GM18511 (cell line): ENCODE measurements around the gene MTCL1.

Source experiments
- ATAC-seq: cut with Tn5 transposase; IDR thresholded peaks from one replicate; pipeline ENCODE4 v1.9.1; 2021; ENCODE audit warnings: mild to moderate bottlenecking, moderate library complexity; ENCODE audit not compliant: unreplicated experiment

MTCL1 gene

DNA sequence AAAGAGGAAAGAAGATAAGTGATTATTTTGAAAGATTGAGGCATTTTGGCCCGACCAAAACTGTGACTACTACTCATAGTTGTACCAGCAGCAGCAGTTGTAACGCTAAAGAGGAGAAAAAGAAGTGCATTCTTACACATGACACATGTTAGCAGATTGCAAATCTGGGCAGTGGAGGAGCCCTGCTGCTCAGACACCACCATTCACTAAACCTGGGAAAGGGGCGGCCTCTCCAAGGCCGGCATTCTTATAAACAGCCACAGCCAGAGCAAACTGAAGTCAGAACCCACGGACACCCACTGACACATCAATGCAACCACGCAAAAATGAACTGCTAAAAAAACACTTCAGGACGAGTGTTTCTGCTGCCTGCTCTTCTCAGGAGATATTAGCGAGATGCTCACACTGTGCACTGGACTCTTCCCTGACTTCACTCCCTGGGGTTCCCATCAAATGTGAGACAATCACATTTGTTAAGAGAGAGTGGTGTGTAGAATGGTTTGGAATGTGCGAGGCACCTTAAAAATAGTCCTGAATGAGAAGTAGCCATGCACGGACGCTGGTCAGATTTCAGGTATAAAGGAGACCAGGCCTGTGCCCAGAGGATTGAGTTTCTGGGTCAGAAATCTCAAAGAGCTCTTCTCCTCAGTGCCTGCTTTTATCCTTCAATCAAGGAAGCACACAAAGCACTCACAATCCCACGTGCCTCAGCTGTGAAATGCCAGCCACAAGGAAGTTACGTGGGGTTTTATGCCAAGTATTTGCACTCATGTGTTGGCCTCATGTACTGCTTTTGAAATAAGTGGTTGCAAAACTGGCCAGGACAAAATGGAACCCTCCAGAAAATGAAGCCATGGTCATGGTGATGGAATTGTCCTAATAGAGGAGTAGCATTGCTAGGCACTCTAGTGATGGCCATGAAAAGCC, 83.4 kb downstream of the MTCL1 start:
- ATAC-seq = no peak

DNA sequence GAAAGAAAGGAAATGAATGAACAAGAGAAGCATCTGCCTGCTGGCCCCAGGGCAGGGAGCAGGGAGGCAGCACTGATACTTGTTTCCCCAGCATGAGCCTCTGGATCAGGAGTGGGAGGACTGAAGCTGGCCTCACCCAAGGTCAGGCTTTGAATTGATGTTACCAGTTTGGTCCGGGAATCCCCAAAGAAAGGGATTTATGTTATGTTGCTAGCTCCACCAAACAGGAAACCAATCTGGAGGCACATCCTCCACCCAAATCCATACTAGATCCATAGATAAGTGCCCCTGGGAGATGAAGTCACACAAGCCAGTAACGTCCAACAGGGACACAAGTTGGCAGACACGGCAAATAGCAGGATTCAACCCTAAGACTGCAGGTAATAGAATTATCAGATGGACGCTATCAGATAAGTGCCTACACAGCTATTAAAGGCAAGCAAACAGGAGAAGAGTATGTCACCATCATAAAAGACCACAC, 85.9 kb downstream of the MTCL1 start:
- ATAC-seq = no peak

DNA sequence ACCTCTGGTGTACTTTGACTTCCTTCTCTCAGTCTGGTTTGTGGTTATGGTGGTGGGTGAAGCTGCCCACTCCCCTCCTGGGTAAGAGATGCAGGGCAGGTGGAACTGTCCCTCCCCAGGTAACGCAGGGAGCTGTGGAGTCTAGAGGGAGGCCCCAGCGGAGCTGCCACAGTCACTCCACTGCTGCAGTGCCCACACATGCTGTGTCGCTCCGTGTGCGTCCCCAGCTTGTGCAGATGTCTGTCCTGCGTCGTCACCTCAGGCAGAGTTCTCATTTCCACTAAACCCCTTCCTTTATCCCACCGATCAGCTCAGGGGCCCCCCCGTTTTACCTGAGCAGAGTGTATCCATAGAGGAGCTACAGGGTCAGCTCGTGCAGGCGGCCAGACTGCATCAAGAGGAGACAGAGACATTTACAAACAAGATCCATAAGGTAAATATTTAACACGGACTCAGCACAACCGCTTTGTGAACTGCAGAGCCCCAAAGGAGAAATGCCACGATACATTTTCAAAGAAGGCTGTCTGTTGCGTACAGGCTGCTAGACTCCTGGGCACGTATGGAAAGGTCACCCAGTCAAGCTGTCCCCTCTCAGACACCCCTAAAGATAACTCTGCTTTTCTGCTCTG, 87.4 kb downstream of the MTCL1 start:
- no peak for ATAC-seq

DNA sequence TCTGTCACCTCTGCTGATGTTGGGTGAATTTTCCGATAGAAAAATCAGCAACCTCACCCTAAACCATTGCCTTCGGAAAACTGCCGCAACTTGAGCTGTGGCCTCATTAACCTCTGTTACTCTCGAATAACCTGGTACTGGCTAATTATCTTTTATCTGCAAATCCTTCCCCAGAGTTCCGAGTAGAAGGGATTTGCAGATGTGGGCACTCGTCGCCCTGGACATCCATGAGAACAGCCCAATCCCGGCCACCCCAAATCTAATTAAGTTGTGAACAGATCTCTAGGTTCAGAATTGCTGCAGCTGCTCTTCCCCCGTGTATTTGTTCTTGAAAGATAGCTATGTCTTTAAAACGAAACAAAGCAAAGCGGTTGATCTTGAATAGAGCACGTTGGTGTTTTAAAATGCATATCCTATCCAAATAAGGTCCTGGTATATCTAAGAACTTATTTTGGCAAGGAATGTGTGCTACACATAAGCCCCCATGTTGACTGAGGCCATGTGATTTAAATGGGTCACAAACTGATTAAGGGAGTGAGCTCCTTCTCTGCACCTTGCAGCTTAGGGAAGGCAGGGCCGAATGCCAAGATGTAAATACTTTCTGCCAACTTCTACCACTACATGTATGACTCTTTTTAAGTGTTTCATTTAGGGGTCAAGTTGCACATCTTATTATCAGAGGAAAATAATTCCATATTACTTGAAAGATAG, 88.2 kb downstream of the MTCL1 start:
- ATAC-seq = no peak

DNA sequence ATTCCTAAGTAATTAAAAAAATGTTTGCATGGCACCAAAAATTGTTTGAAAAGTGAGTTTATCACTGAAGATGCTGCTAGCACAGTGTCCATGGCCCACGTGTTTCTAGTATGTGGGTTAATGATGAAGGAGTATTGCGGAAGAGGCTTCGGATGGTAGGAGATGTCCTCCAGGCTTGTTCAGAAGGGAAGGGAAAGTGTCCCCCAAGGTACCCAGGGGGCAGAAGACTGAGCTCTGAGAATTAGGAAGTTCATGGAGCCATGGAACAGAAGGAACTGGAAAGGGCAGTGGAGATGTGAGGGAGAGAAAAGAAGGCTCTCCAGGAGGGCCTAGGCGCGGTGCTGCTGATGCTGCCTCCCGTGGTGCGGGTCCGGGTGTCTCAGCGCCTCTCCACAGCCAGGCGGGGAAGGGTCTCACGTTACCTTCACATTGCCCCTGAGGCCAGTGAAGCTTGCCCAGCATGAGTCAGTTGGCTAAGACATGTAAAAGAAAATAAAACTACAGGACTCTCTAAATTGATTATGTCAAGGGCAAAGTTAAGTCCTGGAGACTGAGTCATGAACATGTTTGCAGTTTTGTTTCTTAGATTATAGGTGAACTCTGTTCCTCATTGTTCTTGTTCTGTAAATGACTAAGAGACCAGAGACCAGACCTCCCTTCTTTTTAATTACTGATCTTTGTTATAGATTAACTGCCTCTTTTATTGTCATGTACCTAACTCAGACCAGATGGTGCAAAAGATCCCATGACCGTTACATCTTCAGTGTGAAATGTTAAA, 89.0 kb downstream of the MTCL1 start:
- ATAC-seq = no peak

DNA sequence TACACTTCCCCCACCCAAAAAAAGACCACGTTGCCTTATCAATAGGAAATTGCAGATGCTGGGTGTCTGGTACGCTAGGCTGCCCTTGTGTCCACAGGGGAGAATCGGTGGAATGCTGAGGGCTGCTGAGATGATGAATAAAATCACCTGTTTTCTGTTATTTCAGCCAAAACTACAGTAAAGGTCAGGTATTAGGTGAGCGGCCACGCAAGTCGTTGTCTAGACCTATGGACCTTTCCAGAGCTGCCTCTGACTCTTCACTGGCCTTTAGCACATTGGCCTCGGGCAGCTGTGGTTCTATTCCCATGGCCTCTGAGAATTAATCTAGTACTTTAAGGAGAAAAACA, 89.6 kb downstream of the MTCL1 start:
- ATAC-seq = no peak

DNA sequence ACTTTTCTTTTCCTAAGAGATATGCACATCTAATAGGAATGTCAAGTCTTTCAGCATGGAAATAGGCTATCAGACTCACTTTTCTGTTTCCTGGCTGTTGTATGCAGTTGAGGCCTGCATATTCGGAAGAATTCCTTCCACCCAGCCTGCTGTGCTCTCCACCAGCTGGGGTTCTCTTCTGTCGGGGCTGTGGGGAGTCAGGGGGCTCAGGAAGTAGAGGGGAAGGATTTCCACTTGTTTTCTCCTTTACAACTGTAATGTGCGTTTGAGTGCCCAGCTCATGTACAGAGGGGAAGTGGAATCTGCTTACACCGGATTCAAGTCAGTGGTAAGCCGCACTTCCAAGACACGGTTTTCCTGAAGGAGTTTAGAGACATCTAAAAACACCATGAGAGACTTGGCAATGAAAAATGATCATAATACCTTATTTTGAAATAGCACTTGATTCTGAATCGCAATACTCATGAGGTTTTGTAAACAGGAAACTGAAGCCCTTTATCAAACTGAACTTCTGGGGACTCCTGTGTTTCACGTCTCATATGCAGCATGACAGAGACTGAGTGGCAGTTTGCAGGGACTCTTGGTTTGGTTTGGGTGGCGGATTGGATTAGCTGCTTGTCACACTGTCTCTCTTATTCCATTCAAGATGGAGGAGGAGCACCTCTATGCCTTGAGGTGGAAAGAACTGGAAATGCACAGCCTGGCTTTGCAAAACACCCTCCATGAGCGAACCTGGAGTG, 90.4 kb downstream of the MTCL1 start:
- no peak for ATAC-seq

DNA sequence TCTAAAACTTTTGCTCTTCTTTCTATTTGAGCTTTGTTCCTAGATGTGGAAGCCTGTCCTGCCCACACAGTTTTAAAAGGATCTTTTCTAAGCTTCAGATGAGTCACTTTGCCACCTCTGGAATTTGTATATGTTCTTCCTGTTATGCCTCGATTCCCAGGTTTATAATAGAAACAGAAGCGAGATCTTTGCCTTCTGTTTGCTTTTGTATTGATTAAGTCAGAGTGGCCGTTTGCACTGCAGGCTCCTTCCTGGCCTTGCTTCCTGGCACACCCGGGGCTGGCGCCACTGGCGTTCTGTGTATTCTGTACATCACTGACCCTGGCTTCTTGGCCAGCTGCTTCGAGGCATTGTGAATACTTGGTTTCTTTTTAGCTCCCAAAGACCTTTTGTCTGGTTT, 91.8 kb downstream of the MTCL1 start:
- ATAC-seq = no peak

DNA sequence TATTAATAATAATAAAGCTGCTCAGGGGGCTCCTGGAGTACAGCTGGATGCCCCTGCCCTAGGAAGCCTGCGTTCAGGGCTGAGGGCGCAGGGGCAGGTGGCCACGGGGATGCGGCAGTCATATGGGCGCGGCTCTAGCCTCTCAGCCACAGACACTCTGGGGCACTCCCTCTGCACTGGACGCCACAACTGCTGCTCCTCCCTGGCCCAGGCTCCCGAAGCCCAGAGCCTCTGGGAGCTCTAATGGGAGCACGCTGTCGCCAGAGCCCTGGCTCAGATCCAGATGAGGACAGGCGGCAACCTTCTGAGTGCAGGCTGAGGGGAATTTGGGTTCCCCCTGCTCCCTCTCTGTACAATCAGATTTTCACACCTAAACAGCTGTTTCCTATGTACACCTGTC, 93.6 kb downstream of the MTCL1 start:
- no peak for ATAC-seq

DNA sequence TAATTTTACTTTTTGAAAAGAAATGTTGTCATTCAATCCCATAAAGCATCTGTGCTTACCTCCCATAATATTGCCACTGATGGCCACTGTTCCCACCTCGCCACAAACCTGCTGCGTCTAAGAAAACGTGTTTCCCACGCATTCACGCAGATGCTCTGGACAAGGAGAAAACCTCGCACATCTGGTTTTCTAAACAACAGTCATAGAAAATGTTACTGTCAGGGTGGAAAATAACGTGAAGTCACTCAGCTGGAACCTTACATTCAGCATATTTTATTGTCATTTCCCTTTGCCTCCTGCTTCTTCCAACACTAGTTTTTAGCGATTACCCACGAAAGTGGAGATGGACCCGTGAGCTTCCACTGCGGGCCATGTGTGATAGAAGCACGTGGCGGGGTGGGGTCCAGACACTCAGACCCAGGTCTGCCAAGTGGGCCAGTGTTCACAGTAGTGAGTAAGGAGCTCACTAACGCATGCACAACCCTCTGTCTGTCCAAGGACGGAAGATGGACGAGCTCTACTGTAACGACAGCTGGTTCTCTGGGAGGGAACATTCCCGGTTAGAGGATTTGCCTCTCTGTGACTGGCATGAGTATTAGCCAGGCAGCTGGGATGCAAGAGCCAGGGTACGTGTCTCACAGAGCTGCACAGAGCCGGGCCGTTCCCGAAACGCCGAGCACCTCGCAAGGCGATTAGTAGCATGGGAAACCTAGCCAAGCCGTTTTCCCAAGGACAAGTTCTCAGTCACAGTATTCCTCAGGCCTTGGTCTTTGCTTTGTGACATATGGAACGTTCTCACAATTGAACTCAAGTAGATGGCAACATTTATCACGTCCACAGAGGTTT, 94.5 kb downstream of the MTCL1 start:
- no peak for ATAC-seq

DNA sequence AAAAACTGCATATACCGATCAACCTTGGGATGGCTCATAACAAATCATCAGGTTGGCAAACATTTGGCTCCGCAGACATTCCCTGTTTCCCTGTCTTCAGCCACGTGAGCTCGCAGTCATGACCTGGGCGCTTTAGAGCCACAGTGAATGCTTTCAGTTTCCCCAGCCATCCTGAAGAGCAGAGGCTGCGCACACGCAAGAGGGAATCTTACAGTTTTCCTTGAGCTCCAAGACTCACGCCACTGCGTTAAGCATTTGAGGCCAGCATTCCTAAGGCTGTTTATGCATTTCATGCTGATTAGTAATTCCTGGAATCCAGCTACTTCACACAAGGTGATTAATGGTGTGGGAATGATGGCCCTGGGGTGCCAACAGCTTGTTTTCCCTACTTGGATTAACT, 95.1 kb downstream of the MTCL1 start:
- ATAC-seq = no peak

DNA sequence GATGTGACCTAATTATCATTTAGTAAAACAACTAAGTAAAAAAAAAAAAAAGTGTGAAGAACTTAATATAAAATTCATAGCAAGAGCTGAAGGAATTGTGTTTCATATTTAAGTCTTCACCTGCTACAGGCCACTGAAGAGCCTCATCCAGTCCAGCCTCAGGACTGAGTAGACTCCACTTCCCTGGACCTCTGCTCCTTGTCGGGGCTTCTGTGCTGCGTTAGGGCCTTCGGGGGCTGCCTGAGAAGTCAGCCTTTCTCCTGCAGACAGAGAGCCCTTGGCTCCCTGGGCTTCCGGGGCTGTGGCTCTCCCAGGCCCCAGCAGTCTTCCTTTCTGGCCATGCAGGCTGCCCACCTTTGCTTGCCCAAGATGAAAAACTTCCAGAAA, 95.5 kb downstream of the MTCL1 start:
- ATAC-seq = no peak

DNA sequence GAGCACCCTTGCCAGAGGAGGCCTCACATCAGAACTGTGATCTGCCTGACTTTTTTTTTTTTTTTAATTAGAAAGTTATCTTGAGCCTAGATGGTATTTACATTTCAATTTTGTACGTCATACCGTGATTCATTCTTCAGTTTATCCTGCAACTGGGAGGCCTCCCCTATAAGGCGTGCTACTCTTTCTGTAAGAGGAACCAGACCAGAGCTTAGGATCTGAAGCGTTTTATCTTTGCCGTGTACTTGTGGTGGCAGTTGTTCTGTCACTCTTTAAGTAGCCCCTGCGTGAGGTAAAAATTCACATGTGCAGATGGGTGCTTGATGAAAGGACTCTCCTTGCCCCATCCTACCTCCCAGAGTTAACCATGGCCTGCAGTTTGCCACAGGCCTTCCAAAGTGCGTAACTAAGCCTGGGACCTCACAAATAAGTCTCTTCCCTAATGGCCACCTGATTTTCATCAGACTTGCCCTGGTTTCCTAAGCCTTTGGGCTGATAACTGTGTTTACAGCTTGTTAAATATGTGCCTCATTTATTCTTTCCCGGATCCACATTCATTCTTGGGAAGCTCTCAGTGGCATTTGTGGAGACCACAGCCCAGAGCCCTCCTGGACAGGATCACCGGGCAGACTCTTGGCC, 96.0 kb downstream of the MTCL1 start:
- no peak for ATAC-seq

DNA sequence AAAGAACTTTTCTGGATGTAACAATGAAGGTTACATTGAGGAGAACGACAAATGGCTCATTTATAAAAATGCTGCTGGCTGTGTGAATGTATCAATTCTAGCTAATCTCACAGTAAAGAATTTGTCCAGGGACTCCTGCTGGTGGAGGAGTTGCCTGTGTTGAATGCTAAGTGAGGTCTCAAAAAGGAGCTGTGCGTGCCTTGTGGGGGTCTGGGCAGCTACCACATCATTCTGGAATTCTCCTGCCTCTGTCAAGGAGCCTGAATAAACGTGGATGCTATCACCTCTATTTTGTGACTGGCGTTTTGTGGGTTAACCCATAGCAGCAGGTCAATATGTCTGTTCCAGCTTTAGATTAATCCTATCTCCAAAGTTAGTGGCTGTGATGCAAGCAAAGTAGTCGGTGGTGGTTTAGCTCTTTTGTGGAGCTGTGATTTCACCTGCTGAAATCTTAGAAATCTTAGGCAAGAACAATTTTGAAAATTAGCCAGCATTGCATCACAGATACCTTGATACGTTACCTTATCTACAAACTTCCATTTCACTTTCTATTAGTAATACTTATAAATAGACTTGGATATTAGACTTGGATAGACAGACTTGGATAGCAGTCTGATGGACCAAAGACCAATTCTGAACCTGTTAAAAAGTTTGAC, 96.8 kb downstream of the MTCL1 start:
- ATAC-seq = no peak

DNA sequence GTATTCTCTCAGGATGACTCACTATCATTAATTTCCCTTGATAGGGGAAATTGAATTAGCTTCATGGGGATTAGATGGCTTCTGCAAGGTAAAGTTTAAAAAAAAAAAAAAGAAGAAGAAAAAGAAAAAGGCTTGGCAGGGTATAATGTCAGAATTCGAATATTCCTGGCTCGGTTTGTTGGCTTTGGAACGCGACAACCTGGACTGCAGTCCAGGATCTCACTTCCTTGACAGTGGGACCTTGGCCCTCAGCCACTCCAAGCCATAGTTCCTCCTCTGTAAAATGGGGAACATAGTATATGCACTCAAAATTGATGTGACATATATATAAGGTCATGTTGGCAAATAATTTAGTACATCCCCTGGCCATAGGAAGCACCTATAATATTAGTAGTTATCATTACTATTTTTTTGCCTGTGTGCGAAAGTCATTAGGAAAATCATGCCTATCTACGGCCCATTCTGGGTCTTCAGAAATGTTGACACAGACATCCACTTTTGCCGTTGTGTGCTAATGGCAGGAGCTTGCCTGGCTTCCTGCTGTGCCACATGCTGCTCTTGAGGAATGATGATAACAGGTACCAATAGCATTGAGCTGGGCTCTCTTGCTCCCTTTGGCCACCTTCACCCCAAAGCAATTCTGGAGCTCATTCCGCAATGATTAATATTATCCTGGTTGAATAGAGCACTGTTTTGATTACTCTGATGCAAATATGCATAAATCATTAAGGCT, 97.9 kb downstream of the MTCL1 start:
- no peak for ATAC-seq

DNA sequence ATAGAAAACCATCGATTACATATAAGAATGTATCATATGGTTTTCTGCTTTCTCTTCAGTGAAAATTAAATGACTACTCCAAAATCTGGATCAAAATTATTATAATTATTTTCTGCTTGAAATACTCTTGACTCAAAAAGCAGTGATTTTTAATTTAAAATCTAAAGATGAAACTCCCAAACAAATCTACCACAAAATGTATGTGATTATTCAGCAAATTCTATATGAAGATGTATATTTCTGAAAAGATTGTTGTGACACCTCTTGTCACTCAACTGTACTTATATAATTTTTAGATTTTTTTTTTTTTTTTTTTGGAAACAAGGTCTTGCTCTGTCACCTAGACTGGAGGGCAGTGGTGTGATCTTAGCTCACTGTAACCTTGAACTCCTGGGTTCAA, 98.6 kb downstream of the MTCL1 start:
- no peak for ATAC-seq

DNA sequence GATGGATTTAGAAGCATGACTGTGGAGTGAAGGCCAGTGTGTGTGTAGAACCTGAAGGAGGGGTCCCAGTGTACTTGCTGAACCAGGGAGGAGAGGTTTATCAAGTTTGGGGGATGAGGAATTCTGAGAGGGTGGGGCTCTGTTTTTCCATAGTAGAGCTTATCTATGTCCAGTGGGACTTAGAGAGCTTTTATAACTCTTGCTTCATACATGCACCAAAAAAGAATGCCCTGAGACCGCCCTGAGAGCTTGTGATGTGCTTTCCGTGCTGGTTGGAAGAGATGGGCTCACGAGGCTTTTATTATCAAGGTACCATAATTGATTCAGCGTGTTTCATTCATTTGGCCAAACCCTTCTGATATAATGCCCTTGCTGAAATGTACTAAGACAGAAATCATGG, 100.2 kb downstream of the MTCL1 start:
- ATAC-seq = no peak
